Retinal pigment epithelial cell (primary cell): ENCODE data around the gene SLC31A1.

Experiments
- DNase-seq: peaks from one replicate; pipeline ENCODE4 v3.0.0-alpha.2; 2010; ENCODE audit warnings: low read depth
- H3K4me3 ChIP-seq: 2 replicates; pipeline ENCODE4 v1.5.1; 2011; ENCODE audit warnings: mild to moderate bottlenecking, low read length, control low read depth, moderate library complexity
- TF ChIP-seq, protein P1 (sequence below): conservative IDR thresholded peaks from 2 replicates; pipeline ENCODE4 v1.5.1; 2011; ENCODE audit warnings: low read depth, low read length, control low read depth, inconsistent platforms

Gene SLC31A1

GRCh38 chr9:113199683-113200329, 21.5 kb upstream of the SLC31A1 start:
- TF ChIP-seq, protein P1, sequence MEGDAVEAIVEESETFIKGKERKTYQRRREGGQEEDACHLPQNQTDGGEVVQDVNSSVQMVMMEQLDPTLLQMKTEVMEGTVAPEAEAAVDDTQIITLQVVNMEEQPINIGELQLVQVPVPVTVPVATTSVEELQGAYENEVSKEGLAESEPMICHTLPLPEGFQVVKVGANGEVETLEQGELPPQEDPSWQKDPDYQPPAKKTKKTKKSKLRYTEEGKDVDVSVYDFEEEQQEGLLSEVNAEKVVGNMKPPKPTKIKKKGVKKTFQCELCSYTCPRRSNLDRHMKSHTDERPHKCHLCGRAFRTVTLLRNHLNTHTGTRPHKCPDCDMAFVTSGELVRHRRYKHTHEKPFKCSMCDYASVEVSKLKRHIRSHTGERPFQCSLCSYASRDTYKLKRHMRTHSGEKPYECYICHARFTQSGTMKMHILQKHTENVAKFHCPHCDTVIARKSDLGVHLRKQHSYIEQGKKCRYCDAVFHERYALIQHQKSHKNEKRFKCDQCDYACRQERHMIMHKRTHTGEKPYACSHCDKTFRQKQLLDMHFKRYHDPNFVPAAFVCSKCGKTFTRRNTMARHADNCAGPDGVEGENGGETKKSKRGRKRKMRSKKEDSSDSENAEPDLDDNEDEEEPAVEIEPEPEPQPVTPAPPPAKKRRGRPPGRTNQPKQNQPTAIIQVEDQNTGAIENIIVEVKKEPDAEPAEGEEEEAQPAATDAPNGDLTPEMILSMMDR = no peak
- H3K4me3 ChIP-seq = no peak overlapping the region
- no peak for DNase-seq

- TF ChIP-seq, protein P1 = no peak
- no peak overlapping the region for H3K4me3 ChIP-seq
- DNase-seq = no peak
Observed at GRCh38 chr9:113205432-113205831, 15.9 kb upstream of the SLC31A1 start.

GRCh38 chr9:113205861-113206260, 15.5 kb upstream of the SLC31A1 start:
- no peak overlapping the region for H3K4me3 ChIP-seq
- TF ChIP-seq, protein P1 = no peak
- DNase-seq = no peak

DNA sequence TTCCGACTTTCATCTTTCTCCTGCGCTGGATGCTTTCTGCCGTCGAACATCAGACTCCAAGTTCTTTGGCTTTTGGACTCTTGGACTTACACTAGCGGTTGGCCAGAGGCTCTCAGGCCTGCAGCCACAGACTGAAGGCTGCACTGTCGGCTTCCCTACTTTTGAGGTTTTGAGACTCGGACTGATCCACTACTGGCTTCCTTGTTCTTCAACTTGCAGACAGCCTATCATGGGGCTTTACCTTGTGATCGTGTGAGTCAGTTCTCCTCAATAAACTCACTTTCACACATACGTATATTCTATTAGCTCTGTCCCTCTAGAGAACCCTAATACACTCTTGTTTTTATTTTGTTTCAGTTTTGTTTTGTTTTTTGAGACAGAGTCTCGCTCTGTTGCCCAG, 10.5 kb upstream of the SLC31A1 start:
- no peak for DNase-seq
- TF ChIP-seq, protein P1 = no peak
- H3K4me3 ChIP-seq = no peak overlapping the region

- TF ChIP-seq, protein P1 = no peak
- peak; percentile 34 for DNase-seq
Observed at GRCh38 chr9:113215132-113215531, 6.2 kb upstream of the SLC31A1 start.

GRCh38 chr9:113216406-113216805, 4.9 kb upstream of the SLC31A1 start:
- no peak for DNase-seq
- TF ChIP-seq, protein P1 = no peak
- no peak overlapping the region for H3K4me3 ChIP-seq

More at GRCh38 chr9:113215132-113215531, 6.2 kb upstream of the SLC31A1 start:
- H3K4me3 ChIP-seq = no peak overlapping the region

GRCh38 chr9:113219186-113219936, 2.0 kb upstream of the SLC31A1 start:
- TF ChIP-seq, protein P1 = no peak
- no peak overlapping the region for H3K4me3 ChIP-seq
- DNase-seq = no peak
